HG03558 (cell line): ENCODE data around the gene DHDH.

Source experiments
- ATAC-seq: cut with Tn5 transposase; IDR thresholded peaks from one replicate; pipeline ENCODE4 v1.9.1; 2021; ENCODE audit warnings: moderate number of reproducible peaks; ENCODE audit not compliant: unreplicated experiment; ENCODE audit errors: extremely low read depth

DHDH gene

DNA sequence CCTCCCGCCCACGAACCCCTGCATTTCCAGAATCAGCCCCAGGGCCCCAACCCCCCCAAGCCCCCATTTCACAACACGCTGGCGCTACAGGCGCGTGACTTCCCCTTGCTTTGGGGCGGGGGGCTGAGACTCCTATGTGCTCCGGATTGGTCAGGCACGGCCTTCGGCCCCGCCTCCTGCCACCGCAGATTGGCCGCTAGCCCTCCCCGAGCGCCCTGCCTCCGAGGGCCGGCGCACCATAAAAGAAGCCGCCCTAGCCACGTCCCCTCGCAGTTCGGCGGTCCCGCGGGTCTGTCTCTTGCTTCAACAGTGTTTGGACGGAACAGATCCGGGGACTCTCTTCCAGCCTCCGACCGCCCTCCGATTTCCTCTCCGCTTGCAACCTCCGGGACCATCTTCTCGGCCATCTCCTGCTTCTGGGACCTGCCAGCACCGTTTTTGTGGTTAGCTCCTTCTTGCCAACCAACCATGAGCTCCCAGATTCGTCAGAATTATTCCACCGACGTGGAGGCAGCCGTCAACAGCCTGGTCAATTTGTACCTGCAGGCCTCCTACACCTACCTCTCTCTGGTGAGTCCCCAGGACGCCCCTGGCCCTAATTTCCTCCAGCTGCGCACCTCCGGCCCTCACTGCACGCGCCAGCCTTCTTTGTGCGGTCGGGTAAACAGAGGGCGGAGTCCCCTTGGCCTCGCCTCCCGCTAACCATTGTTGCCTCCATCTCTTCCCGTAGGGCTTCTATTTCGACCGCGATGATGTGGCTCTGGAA is 31.7 kb downstream of the DHDH start, which contains the start of gene FTL:
FTL (plus strand) TSS at position 270 of the 766 bp plus-strand sequence; CDS start at position 469, 199 bp downstream.
- ATAC-seq, result peak; percentile 24

DNA sequence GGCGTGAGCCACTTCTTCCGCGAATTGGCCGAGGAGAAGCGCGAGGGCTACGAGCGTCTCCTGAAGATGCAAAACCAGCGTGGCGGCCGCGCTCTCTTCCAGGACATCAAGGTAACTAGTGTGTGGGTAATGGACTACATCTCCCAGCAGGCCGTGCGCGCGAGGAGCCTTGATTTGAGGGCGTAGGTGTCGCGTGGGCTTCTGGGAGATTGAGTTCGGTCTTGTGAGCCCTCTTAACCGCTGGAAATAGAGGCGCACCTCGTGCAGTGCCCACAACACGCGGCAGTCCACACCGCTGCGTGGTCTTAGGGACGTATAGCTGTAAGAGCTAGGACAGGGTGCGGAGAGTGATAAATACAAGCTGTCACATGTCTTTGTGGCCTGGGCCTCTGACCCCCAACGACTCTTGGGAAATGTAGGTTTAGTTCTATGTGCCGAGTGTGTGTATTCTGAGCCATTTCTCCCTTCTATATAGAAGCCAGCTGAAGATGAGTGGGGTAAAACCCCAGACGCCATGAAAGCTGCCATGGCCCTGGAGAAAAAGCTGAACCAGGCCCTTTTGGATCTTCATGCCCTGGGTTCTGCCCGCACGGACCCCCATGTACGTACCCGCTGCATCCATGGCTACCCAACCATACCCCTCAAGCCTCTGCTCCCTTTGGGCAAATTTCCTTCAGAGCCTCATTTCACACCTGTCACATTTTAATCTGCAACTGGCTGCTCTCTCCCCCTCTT is 32.5 kb downstream of the DHDH start:
- ATAC-seq, result peak; percentile 12

DNA sequence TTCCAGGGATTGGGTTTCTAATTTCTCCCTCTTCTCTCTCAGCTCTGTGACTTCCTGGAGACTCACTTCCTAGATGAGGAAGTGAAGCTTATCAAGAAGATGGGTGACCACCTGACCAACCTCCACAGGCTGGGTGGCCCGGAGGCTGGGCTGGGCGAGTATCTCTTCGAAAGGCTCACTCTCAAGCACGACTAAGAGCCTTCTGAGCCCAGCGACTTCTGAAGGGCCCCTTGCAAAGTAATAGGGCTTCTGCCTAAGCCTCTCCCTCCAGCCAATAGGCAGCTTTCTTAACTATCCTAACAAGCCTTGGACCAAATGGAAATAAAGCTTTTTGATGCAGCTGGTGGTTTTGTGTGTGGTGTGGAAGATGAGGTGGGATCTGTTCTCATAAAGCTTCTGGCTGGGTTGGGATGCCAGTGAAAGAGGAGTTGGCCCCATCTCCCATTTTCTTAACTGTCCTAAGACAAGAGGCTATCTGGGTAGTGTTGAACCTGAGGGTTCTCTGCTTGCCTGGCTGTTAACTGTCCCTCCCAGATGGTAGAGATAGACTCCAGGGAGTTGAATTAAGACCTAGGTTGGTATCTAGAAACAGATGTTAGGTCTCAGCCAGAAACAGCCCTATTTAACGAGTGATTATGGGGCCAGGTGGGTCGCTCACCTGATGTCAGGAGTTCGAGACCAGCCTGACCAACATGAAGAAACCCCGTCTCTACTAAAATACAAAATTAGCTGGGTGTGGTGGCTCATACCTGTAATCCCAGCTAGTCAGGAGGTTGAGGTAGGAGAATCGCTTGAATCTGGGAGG is 33.2 kb downstream of the DHDH start:
- no peak for ATAC-seq

DNA sequence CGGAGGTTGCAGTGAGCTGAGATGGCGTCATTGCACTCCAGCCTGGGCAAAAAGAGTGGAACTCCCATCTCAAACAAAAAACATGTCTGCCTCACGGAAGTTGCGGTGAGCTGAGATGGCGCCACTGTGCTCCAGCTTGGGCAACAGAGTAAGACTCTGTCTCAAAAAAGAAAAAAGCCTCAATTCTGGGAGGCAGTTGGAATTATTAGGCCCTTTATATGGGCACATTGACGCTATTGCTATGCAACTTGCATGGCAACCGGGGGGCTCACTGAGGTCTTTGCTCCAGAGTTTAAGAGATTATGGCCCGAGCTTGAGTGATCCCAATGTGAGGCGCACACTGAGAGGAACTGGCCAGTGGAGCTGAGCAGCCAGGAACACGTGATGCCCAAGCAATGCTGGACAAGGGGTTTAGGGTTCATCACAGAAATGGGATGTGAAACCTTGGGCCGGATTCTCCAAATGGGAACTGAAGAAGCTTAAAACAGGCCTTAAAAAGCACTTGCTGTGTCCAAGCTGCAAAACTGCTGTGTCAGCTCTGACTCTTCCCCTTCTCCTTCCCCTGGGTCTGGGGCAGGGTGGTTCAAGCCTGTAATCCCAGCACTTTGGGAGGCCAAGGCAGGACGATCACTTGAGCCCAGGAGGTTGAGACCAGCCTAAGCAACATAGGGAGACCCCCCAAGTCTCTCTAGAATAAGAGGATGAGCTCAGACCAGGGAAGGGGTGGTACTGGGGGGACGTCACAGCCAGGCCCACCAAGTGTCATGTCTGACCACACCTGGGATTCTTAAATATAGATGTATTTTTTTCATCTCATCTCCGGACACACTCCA is 34.1 kb downstream of the DHDH start:
- ATAC-seq, result no peak

DNA sequence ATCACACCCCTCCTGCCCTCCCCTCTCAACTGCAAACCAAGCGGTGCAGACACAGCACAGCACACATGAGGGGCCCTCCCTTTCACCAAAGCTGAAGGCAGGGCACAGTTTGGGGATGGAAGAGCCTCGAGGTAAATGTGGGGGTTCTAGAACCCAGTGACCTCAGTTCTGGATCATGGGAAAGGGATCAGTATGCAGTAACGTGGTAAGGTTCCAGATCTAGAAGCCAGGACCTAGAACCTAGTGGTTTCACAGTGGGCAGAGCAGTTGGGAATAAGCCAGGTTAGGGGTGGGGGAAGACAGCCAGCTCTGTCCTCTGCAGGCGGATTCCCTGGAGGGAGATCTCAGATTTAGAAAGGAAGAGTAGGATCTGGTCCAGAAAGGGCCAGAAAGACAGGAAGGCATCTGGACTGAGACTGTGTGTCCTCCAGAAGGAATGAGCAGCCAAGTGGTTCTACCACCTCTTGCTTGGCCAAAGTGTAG is 34.7 kb downstream of the DHDH start:
- no peak for ATAC-seq

DNA sequence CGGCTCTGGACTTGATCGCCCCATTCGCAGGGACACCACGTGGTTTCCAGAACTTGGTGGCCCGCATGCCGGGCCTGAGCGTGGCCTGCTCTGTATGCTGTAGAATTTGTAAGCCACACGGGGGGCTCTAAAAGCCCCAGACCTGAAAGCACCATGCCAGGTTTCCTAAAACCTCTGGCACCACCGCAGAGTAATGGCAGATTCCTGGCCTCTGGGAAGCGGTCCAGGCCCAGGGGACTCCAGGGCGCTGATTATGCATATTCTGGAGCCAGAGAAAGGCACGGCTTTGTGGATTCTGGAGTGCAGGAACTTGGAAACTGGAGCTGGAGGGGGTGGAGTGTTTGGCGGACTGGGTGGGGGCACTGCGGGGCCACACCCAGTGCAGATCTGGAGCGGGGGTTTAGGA is 35.3 kb downstream of the DHDH start:
- ATAC-seq, result no peak

DNA sequence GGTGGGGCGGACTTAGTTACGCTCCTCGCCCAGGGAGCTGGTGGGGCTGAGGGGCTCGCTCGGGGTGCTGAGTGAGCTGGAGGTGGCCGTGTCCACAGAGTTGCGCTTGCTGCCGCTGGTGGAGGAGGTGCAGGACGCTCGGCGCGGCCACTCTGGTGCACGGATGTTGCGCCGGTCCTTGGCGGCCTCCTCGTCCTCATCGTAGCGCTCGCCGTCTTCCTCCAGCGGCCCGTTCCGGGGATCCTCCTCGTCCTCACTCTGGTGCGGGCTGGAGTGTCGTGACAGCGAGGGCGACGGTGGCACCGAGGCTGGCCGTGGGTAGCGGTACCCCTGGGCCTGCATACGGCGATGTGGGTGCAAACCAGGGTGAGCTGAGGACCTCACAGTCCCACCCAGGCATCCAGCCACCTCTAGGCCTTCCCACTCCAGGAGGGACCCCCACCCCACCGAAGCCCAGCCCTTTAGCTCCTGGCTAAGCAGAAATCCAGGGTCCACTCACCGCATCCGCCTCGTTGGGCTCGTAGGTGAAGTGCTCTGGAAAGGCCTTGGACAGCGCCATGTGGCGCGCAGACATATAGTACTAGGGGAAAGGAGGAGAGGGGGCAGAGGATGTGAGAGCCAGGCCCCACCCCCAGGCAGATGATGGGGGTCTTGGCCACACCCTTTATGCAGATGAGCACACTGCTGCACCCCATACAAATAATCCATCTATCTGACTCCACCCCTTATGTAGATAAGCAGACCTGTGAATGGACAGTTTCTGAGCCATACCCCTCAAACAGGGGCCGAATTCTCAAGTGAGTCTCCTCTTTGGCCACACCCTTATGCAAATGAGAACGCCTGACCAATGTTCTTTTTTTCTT is 36.0 kb downstream of the DHDH start:
- no peak for ATAC-seq

DNA sequence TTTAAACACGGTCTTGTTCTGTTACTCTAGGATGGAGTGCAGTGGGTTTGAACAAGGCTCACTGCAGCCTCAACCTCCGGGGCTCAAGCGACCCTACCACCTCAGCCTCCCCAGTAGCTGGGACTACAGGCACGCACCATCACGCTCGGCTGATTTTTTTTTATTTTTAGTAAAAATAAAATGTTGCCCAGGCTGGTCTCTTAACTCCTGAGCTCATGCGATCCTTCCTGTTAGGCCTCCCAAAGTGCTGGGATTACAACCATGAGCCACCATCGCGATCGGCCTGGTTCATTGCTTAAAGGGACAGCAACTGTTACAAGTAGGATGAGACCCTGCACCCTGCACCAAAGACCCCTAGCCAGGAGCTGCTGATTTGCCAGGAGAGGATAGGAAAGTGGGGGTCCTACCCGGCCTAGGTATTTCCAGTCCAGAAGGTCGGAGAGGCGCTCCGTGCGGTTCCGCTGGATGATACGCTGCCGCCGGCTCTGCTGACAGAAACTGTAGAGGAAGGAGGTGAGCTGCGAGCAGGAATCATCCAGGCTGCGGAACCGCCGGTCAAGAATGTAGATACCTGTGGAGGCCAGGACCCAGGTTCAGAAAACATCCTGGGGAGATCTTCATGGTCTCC is 36.8 kb downstream of the DHDH start:
- ATAC-seq, result no peak

DNA sequence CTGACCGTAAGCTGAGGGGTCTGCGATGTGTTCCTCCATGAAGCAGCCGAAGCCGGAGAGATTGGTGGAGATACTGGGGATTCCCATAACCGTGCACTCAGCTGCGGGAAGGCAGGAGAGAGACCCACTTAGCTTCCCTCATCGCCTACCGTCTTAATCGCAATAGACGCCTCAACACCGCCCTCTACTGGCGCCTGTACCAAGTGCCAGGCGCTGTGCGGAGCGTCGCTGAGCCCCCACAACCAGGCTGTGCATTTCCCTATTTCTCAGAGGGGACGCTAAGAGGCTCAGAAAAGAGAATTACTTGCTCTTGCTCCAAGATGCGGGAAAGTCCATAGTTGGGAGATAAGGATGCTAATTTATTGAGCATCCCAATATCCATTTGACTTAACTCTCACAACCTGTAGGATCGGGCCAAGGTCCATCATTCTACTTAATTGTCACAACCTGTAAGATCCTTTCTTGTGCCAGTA is 37.5 kb downstream of the DHDH start:
- ATAC-seq, result no peak

DNA sequence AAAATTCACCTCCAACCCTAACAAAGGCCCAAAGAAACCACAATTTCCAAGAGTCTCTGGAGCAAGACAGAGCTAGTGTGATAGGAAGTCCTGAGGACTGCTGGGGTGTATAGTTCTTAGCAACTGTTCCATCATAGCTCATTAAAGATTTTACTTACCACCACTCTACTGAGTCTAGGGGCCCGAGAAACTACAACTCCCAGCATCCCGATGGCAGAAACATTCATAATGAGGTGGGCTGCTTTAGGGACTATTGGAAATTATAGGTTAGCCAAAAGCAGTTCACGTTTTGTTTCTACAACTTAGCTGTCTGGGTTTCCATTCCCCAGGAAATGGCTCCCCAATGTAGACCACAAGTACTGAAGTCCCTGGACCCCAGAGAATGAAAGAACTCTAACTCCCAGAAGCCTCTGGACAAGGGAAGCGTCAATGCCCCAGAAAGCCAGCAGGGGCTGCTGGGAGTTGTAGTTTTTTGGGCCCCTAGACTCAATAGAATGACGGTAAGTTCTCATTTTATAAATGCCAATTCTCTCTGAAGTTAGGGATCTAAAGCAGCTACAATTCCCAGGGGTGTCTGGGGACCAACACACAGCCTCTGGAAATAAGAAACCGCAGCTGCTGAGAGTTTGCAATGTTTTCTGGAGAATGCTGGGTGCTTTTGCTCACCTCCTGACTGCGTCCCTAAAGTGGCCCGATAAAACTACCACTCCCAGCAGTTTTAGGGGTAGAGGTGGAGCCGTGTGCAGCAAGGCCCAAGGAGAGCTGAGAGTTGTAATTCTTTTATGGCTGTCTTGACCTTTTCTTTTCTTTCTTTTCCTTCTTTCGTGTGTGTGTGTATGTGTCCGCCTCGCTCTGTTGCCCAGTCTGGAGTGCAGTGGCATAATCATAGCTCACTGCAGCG is 42.7 kb downstream of the DHDH start:
- no peak for ATAC-seq

DNA sequence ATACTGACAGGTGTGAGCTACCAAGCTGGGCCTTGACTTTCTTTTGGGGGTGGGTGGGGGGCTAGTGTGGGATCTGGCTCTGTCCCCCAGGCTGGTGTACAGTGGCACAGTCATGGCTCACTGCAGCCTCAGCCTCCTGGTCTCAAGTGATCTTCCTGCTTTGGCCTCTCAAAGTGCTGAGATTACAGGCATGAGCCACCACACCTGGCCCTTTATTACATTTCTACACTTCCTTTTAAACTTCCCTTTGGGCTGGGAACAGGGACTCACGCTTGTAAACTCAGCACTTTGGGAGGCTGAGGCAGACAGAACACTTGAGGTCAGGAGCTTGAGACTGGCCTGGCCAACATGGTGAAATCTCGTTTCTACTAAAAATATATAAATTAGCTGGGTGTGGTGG is 43.6 kb downstream of the DHDH start:
- ATAC-seq, result no peak

DNA sequence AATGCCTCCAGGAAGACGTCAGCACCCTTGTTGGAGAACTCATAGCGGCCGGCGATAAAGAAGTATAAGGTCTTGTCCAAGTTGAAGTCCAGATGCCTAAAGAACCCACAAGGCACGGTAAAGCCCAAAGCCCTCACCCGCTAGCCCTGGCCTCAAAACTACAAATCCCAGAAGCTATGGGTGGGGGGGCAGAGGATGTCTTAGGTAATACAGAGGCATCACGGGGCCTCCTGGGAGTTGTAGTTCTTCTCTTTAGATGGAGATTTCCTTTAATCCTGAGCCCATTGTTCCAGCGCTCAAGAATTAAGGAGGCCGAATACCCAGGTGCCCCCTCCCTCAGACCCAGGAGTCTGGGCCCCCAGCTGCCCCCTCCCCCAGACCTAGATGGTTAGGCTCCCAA is 48.8 kb downstream of the DHDH start:
- no peak for ATAC-seq

DNA sequence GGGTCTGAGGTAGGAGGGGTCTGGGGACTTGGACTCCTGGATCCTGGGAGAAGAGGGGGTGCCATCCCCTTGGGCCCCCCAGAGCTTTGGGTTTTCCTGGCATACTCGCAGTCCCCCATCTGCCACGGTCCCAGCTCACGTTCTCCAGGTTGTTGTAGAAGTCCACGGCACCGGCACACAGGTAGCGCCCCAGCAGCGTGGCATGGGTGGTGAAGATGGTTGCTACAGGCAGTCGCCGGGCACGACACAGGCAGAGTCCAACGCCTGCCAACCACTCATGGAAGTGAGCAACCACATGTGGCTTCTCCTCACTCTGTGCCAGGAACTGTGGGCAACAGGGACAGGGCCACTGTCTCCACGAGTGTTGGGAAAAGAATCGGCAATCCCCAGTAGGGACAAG is 52.2 kb downstream of the DHDH start:
- no peak for ATAC-seq

DNA sequence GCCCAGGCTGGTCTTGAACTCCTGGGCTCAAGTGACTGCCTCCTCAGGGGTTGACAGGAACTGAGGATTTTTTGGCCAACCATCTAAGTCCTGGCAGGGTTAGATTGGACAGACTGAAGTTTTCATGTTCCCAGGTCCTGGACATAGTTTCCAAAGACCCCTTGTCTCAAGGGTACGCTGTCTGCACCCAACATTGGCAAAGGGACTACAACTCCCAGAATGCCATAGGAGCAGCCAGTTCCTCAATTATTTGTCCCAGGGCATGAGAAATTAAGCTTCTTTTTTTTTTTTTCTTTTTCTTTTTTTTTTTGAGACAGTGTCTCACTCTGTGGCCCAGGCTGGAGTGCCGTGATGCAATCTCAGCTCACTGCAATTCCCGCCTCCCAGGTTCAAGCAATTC is 52.7 kb downstream of the DHDH start:
- ATAC-seq, result no peak

DNA sequence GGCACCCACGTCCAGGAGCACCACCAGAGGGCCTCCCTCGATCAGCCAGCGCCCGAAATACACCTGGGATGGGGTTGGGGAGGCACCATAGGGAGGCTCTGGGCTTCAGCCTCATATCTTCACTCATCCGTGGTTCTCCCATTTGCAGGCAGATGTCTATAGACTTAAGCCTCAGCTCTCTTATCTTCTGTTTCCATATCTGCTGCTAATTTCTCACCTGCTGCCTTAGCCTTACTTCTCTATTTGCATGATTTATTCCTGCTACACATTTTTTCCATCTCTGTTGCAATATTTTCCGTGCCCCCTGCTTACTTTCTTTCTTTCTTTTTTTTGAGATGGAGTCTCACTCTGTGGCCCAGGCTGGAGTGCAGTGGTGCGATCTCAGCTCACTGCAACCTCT is 53.8 kb downstream of the DHDH start:
- ATAC-seq, result no peak

DNA sequence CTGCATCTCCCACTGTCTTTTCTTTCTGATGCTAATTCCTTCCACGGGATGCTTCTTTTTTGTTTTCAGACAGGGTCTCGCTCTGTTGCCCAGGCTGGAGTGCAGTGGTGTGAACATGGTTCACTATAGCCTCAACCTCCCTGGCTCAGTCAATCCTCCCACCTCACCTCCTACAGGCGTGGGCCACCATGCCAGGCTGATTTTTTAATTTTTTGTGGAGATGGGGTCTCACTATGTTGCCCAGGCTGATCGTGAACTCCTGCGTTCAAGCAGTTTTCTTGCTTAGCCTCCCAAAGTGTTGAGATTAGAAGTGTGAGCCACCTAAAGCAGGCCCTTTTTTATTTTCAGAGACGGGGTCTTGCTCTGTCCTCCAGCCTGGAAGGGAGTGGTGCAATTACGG is 54.8 kb downstream of the DHDH start:
- no peak for ATAC-seq

DNA sequence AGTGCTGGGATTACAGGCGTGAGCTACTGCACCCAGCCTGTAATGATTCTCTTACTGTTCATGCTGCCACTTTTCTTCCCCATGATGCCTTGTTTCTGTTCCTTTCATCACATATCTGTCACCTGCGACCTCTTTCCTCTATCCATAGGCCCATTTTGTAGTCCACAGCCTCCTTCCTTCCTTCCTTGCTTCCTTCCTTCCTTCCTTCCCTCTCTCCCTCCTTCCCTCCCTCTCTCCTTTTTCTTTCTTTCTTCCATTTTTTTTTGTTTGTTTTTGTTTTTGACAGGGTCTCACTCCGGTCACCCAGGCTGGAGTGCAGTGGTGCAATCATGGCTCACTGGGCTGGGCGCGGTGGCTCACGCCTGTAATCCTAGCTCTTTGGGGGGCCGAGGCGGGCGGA is 55.4 kb downstream of the DHDH start:
- no peak for ATAC-seq
